Activated CD4-positive, alpha-beta T cell treated with anti-CD3 and anti-CD28 coated beads, Interleukin-10, Interleukin-2, amounts not matched to agents 100 ng/mL and 50 ng/mL, durations not matched to agents 16 hours and 8 hours (primary cell): ENCODE results near the gene TM6SF1.
"Not testable (repeated sequence)": the region's sequence is repeated elsewhere in the genome, so short reads cannot be mapped to it uniquely, and the experiment has no call there.

Source experiments
- DNase-seq: peaks from one replicate; pipeline ENCODE4 v3.0.0-alpha.2; 2020

Gene TM6SF1

DNA sequence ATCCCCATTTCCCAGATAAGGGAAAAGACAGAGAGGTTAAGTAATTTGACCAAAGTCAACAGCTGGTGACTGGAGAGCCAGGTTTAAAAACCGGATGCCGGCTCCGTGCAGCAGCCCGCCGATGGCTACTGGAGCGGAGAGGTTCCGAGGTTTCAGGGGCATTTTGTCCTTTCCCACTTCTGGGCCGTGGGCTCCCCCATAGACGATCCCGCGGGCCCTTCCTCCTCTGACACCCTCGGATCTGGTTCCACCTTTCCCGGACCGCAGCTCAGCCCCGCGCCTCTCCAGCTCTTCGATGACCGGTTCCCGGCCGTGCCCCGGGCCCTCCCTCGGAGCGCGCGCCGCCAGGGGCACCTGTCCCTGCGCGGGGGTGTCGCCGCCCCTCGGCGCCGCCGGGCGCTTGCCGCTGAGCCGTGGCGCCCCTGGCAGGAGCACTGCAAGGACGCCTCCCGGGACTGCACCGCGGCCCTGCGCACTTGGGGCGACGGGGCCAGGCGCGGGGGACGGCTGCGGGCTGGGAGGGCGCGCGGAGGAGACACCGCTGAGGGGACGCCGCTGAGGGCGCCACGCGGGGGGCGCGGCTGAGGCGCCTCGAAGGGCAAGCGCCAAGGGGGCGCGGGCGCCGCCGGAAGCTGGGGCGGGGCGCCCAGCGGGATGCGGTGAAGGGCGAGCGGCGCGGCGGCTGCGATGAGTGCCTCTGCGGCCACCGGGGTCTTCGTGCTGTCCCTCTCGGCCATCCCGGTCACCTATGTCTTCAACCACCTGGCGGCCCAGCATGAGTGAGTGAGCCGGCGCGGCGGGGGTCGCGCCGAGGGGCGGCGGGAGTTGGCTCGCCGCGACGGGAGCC, at the start of gene TM6SF1:
Gene TM6SF1 (plus strand): TSS at position 652 of the 847 bp plus-strand sequence. CDS start 36 bp downstream, at position 688.
- peak; percentile 19 for DNase-seq

DNA sequence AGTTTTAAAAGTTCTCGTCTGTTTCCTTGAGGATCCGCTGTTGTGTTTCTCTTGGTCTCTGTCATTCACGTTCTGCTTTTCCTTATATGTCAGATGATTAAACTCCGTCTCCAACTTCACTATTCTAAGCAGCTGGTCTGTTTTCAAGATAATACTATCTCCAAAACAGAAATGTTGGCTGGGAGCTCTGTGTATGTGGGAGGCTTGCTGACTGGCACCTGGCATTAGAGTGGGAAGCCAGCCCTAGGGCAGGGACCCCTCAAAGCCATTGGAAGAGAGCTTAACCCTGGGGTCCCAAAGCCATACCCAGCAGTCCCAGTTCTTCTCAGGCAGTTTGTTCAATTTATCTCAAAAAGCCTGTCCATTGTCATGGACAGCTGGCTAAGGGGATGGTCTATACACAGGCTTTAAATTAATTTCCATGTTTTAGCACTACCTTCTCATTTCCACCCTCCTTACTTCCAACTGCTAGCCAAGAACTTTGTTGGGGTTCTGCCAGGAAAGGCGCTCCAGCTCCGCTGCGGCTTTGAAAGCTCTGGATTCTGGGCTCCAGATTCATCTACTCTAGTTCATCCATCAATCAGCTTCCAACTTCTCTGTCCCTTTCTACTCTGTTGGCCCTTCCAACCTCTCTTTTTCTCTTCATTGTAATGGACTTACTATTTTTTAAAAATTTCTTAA, 49.6 kb upstream of the TM6SF1 start:
- DNase-seq: no peak

DNA sequence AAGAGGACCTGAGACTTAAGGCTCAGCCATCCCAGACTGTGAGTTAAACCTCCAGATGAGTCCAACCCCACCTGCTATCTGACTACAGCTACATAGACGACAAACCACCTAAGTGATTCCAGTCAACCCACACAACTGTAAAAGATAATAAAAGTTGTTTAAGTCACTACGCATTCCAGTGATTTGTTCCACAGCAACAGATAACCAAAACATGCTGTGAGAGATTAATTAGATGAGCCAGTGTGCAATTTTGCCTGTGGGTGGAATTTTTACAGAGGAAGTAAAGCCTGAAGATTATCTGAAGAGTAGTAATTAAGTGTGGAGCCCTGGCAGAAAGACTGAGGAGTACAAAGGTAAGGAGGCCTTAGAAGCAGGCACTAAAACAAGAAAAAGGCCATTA, 45.8 kb upstream of the TM6SF1 start:
- DNase-seq: no peak

DNA sequence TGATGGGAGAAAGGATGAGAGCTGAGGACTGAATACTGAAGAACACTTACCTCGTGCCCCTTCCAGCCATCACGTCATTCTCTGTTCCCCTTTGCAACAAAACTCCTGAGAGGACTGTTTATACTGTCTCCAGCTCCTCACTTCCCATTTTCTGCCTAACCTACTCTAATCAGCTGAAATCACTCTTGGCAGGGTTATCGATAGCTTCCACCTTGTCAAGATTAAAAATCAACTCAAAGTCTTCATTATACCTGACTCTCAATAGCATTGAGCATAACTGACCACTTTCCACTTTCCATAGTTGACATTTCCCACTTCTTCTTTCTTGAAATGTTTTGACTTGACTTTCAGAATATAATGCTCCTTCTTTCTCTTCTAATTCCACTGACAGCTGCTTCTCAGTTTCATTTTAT, 44.7 kb upstream of the TM6SF1 start:
- no peak for DNase-seq

DNA sequence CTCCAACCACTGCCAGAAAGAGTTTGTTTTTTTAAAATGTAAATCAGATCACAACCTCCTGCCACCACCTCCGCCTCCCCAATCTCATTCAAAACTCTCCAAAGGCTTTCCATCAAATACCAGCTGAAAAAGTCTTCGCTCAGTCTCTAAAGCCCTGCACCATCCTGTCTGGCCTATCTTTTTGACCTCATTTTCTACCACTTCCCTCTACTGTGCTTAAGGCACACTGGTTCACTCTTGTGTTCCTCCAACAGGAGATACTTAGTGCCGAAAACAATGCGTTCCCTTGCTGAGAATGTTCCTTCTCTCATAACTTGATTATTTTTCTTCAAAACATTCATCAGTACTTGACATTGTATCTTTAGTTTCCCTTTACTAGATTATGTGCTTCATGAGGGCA, 43.9 kb upstream of the TM6SF1 start:
- DNase-seq: no peak

DNA sequence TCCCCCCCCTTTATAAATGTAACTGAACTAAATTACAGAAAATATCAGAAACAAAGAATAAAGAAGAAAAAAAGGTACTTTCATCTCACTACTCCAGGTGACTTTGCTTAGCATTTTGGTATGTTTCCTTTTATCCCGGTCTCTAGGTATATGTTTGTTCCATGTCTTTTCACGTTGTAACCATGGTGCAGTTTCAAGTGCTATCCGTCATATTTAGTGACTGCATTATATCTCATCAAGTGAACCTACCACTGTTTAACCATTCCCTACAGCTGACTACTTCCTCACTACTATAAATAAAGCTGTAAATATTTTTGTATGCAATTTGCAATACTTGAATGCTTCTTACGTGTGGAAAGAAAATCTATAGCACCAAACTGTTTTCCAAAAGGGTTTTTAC, 42.6 kb upstream of the TM6SF1 start:
- no peak for DNase-seq

DNA sequence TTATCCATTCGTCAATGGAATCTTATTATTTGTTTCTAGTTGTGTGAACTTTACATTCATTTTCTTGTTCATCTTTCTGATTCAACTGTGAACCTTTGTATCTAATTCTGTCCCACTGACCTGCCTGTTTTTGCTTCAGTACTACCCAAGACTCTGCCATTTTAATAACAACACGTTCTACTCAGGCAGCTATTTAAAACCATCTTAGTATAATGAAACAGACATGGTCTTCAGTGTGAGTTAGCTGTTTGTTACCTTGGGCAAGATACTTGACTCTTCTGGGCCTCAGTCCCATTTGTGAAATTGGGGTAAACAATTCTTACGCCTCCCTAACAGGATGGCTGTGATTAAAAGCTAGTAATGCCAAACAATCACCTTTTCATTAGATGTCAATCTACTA, 42.0 kb upstream of the TM6SF1 start:
- DNase-seq: no peak

DNA sequence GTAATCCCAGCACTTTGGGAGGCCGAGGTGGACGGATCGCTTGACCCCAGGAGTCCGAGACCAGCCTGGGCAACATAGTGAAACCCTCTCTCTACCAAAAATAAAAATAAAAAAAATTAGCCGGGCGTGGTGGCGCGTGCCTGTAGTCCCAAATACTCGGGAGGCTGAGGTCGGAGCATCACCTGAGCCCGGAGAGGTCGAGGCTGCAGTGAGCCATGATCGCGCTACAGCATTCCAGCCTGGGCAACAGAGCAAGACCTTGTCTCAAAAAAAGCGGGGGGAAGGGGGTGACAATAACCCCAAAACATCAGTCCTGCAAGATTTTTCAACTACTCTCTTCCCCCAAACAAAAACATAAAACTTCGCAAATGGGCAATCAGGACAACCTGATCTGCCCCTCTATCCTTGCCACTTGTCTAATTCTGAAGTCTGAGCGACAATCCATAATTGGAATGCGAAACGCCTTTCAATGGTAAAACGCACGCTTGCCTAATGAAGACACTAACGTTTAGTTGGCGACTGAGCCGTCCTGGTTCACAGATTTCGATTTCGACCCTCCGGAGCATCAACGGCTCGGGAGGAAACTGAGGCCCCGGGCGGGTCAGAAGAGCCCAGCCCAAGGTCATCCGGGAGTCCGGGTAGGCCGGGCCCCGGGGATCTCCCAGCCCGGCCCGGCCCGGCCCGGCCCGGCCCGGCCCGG, 41.3 kb upstream of the TM6SF1 start:
- no peak for DNase-seq

DNA sequence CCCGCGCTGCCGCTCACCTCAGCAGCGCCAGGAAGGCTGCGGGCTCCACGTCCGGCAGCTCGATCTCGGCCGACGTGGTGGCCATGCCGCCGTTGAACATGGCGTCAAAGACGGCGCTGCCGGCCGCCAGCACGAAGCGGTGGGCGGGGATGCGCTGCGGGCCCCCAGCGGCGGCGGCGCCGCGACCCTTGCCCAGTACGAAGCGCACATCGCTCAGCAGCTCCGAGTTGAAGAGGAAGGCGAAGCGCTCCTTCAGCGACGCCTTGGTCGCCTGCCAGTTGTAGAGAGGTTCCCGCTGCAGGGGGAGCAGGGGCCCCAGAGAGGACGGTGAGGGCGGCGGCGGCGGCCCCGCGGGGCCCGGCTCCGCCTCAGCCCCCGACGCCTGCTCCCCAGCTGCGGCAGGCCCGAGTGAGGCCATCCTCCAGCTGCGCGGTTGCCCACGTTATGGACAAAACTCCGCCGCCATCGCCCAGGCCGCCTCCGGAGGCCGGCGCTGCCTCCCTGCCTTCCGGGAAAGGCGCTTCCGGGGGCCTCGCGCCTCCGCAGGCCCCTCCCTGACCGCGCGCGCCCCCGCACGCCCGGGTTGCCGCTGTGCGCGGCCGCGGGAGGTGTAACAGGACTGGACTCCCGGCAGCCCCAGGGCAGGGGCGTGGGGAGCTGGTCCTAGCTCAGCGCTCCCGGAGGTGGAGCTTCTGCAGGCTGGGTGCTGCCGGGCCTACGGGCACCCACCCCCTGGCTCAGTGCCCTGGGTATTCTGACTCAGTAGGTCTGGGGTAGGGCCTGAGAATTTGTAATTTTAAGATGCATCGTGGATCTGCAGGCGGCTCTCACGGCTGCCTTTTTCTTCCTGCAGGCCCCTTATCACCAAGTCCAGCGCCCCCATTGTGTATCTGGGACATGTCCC, 40.5 kb upstream of the TM6SF1 start, which contains the start of gene BTBD1:
Gene BTBD1 (minus strand): TSS at position 519 of the 904 bp plus-strand sequence. CDS start 101 bp downstream, at position 418.
- DNase-seq: peak; percentile 97

DNA sequence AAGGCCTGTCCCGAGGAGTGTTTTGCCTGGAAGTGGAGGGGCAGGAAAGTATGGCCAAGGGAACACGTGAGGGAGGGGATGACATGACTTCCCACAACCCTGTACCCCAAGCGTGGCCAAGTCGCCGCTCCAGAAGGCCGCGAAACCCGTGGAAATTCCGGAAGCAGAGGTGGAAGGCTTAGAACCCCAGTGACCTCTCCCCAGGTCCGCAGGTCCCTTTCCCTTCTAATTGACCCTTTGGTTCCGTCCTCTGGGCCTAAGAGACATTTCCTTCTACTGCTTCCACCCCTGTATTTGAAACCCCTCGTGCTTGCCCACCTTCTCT, 39.8 kb upstream of the TM6SF1 start:
- DNase-seq: no peak

DNA sequence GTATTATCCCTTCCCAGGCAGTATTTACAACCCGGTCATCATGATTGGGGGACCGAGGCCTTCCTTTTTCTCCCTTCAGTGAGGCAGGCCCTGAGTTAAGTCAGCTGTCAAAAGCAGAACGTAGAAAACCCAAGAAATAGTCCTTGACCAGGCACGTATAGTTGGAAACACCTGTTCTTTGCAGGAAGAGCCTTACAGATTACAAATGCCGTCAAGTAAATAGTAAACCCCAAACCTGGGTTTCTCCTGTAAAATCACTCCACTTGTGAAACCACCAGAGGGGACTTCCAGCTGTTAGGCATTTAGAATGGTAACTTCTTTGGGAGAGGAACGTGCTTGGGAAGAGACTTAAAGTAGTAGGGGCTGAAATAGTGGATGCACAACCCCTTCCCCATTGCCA, 39.4 kb upstream of the TM6SF1 start:
- DNase-seq: no peak

DNA sequence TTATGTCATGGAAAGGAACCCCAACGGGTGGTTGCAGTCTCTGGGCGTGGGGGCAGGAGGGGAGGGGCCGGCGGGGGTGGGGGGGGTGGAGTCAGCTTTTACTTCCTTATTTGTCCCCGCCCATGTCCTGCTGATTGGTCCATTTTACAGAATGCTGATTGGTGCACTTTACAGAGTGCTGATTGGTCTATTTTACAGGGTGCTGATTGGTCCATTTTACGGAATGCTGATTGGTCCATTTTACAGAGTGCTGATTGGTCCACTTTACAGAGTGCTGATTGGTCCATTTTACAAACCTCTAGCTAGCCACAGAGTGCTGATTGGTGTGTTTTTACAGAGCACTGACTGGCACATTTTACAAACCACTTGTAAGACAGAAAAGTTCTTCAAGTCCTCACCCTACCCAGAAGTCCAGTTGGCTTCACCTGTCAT, 38.2 kb upstream of the TM6SF1 start:
- DNase-seq: peak; percentile 53

DNA sequence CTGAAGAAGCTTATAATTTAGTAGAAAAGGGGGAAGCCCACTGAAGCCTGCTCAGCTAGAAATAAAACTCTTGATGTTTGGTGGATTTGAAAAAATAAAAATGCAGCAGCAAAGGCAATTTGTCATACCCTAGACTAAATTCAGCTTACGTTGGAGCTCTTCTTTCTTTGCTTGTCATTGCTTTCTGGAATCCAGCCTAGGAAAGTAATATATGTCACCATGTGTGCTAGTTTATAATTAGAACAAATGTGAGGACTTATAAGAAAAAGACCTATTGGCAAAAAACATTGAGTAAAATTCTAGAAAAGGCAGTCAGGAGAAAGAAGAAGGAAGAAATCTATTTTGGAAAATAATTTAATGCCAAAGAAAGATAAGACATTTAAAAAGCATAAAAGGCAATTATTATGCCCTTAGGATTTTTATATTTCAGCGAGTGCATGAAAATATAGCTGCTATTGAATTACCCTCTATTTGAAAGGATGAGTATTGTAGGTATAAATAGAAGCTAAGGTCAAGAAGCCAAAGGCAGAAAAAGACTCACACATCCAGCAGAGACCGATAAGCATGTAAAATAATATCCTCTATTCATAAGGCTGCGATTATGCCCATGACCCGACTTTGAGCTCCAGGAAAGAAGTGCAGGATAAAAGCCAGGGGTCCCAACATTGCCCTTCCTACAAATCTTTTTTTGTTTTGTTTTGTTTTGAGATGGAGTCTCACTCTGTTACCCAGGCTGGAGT, 29.8 kb upstream of the TM6SF1 start:
- no peak for DNase-seq

DNA sequence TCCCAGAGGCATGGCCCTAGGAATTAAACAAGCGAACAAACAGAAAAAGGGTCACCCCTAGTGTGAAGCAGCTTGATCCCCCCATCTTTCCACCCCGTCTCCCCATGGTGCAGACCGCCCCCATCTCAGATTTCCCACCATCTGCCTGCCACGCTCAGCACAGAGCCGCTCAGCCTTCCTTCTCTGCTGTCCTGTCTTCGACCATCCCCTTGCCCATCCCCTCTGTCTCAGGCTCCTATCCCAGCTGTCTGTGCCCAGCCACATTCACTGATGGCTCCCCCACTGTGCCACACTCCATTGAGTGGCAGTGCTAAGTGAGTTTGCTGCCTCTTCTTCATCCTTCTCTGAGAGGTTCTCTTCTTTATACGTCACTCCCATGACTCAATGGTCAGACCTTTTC, 28.7 kb upstream of the TM6SF1 start:
- DNase-seq: no peak

DNA sequence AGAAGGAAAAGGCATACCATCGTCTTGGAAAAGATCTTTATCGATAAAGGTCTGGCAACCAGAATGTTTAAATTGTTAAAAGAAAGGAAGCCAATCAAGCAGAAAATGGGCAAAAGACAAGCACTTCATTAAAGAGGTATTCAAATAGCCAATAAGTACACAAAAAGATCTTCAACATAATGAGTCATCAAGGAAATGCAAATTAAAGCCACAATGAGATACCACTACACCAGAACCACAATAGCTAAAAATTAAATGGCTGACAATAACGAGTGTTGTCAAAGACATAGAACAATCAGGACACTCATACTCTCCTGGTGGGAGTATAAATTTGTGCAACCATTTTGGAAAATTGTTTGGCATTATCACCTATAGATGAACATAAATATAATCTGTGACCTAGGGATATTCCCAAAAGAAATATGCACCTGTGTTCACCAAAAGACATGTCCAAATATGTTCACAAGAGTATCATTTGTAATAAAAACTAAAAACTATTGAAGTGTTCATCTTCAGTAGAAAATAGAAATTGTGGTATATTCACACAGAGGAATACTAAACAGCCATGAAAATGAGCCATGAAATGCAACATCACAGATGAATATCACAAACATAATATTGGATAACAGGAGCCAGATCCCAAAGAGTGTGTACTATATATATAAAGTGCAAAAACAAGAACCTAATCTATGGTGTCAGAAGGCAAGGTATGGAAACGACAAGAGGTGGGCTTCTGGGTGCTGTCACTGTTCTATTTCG, 26.0 kb upstream of the TM6SF1 start:
- no peak for DNase-seq

DNA sequence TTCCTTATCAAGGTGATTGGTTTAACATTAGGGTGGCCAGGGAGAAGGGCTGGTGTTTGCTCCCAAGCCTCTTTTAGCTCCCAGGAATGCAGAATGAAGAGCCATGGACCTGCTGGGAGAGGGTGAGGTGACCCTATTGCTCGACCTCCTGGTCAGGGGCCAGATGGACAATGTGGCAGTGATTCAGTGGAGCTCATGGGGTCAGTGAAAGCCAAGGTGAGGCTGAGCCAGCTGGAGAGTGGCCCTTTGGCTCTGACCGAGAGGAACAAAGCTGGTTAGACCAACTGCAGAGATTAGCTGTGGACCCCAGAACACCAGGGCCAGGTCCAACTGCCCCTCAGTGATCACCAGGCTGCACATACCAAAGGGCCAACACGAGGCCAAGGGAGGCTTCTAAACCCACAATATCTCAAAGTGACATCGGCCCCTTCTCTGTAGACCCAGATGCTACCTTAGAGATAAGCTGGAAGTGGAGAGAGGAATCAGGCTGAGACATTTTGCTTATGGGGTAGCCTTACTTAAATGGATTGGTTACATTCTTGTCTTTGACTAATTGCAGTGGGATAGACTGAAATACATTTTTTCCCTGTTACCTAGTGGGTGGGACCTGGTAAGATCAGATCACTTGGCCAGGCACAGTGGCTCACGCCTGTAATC, 24.6 kb upstream of the TM6SF1 start:
- no peak for DNase-seq

DNA sequence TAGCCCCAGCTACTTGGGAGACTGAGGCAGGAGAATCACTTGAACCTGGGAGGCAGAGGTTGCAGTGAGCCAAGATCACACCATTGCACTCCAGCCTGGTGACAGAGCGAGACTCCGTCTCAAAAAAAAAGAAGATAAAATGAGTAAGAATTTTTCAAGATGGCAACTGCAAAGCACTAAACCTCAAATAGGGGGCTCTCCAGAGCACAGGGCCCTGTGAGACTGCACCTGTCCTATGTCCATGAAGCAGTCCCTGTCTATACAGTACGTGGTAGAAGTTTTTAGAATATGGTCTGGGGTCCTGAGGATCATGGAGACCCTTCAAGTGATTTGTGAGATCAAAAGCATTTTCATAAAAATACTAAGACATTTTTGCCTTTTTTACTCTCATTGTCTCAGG, 22.0 kb upstream of the TM6SF1 start:
- not testable (repeated sequence) for DNase-seq

DNA sequence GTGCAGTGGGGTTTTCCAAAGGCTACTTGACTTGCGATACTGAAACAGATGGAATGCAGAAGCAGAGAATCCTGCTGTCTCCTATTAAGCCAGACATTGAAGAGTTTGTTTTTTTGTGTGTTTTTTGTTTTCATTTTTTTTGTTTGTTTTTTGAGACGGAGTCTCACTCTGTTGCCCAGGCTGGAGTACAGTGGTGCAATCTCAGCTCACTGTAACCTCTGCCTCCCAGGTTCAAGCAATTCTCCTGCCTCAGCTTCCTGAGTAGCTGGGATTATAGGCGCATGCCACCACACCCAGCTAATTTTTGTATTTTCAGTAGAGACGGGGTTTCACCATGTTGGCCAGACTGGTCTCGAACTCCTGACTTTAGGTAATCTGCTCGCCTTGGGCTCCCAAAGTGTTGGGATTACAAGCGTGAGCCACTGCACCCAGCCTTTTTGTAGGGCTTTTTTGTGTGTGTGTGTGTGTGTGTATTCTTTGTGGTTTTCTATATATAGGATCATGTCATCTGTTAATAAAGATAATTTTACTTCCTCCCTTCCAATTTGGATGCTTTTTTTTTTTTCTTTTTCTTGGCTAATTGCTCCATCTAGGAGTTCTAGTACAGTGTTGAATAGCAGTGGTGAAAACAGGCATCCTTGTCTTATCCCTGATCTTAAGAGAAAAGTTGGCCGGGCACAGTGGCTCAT, 21.4 kb upstream of the TM6SF1 start:
- DNase-seq: not testable (repeated sequence)

DNA sequence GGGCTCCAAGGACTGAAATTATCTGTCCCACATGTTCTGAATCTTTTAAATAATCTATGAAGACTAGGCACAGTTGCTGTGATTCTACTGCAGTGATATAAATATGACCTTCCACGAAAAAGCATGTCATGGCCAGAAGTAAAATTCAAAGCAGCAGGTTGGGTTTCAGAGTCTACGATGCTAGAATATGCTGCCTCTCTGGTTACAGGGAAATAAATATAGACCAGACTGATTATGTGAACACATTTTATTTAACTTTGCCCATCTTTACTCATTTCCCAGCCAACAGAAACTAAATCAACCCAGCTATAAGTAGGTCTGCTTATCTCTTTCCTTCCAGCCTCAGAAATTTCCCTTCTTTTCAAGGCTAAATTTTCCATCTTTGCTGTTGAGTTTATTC, 19.9 kb upstream of the TM6SF1 start:
- no peak for DNase-seq

DNA sequence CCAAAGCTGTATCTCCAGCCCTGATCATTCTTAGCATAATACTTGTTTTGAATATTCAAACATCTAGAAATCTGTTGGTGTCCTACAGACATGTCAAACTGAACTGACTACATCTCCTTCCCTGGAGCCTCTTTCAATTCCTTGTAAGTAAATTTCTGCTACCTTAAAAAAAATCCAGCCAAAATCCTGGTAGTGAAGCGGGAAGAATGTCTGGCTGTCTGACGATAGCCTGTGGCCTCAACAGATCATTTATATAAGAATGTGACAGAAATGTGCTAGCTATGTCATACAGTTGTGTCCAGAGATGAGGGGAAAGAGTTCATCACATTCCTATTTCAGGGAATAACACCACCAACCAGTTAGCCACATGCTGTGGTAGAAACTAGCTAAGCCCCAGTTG, 18.6 kb upstream of the TM6SF1 start:
- DNase-seq: no peak
